HepG2 (cell line): ENCODE results near the gene MIEF2. TPM values are rescaled to one million over a fixed set of nuclear protein-coding genes. Genes with fewer than 3 reads are reported as not detected.

Experiments
- ATAC-seq: fragments of 200-7000 bp; cut with Tn5 transposase; 3 replicates; pipeline ENCODE4 v1.9.1; 2020; ENCODE audit warnings: mild to moderate bottlenecking, moderate library complexity
- BruUV-seq: library from RNA; stranded (reverse); fragments of 400-500 nt; replicated peaks from 2 replicates; lab custom pipeline; 2021; lab: Mats Ljungman, UMichigan
- CTCF ChIA-PET: fragments of 300-600 bp; formaldehyde crosslinking; extraction: SDS; loops from one replicate; lab custom pipeline; 2021; ENCODE audit warnings: low total read pairs, inconsistent platforms, low intra/inter-chr PET ratio; lab: Yijun Ruan, JAX
- POLR2A ChIA-PET: fragments of 350-600 bp; sonication (Branson Sonifier 250); formaldehyde crosslinking; loops from one replicate; lab custom pipeline; 2020; ENCODE audit warnings: antibody characterized with exemption, inconsistent platforms; lab: Yijun Ruan, JAX
- DNase-seq: peaks from one replicate; pipeline ENCODE4 v3.0.0-alpha.2; 2015; ENCODE audit warnings: low spot score
- FAIRE-seq: peaks from 3 replicates; lab custom pipeline; 2011; peaks lifted over from hg19 to GRCh38; lab: Jason Lieb, UNC
- H2AFZ ChIP-seq: one replicate; pipeline ENCODE4 v1.6.1; 2011; ENCODE audit warnings: low read length, inconsistent platforms
- H3K27ac ChIP-seq: fragments of 300-600 bp; 3 replicates; pipeline ENCODE4 v1.8.0; 2011; ENCODE audit warnings: mixed run types, mild to moderate bottlenecking, mixed read lengths, low read length, inconsistent platforms; ENCODE audit not compliant: insufficient read depth; ENCODE audit errors: extremely low read length
- H3K27me3 ChIP-seq, 2 experiments: fragments of 200-600 bp in 1 of 2; 2 replicates in 1 of 2; 3 replicates in 1 of 2; pipeline versions ENCODE4 v1.6.0 to v1.8.0; 2011; ENCODE audit warnings: low read length in 2 of 2, mild to moderate bottlenecking in 2 of 2, moderate library complexity in 2 of 2, inconsistent platforms in 1 of 2; ENCODE audit not compliant: insufficient read depth in 2 of 2, control insufficient read depth in 1 of 2
- H3K36me3 ChIP-seq, 2 experiments: fragments of 200-600 bp in 1 of 2; replicated peaks in 1 of 2; 2 replicates in 1 of 2; 3 replicates in 1 of 2; pipeline versions ENCODE4 v1.5.1 to v1.8.0; 2011; ENCODE audit warnings: low read length in 2 of 2, inconsistent platforms in 1 of 2; ENCODE audit not compliant: insufficient read depth in 2 of 2, control insufficient read depth in 1 of 2
- H3K4me1 ChIP-seq: 2 replicates; pipeline ENCODE4 v1.5.1; 2012; ENCODE audit warnings: low read length, inconsistent platforms; ENCODE audit not compliant: insufficient read depth
- H3K4me2 ChIP-seq: 2 replicates; pipeline ENCODE4 v1.6.0; 2011; ENCODE audit warnings: low read depth, low read length, inconsistent platforms
- H3K4me3 ChIP-seq, 3 experiments: fragments of 200-600 bp in 1 of 3; sonication (generic), shearing (Covaris generic) in 1 of 3; replicated peaks in 1 of 3; 2 replicates each; pipeline ENCODE4 v1.5.1; 2011 to 2016; ENCODE audit warnings: low read length in 3 of 3, inconsistent platforms in 2 of 3, low read depth in 2 of 3, mild to moderate bottlenecking in 2 of 3, control low read depth in 1 of 3, mixed read lengths in 1 of 3; ENCODE audit not compliant: insufficient read depth in 1 of 3
- H3K79me2 ChIP-seq: one replicate; pipeline ENCODE4 v1.6.1; 2011; ENCODE audit warnings: low read length, inconsistent platforms; ENCODE audit not compliant: insufficient read depth
- H3K9ac ChIP-seq: 2 replicates; pipeline ENCODE4 v1.6.0; 2011; ENCODE audit warnings: mild to moderate bottlenecking, low read depth, low read length, inconsistent platforms; ENCODE audit not compliant: insufficient read depth
- H3K9me3 ChIP-seq: 2 replicates; pipeline ENCODE4 v1.5.1; 2012; ENCODE audit warnings: mild to moderate bottlenecking, low read length
- H4K20me1 ChIP-seq: 2 replicates; pipeline ENCODE4 v1.6.0; 2011; ENCODE audit warnings: inconsistent platforms, mild to moderate bottlenecking, low read length, moderate library complexity; ENCODE audit not compliant: insufficient read depth
- AKAP8 ChIP-seq: sonication (generic); formaldehyde crosslinking; IDR thresholded peaks from 2 replicates; pipeline ENCODE4 v1.5.1; 2020; ENCODE audit warnings: mild to moderate bottlenecking, missing genetic modification reagents
- ARID4A ChIP-seq: sonication (generic); formaldehyde crosslinking; IDR thresholded peaks from 2 replicates; pipeline ENCODE4 v1.5.0; 2020; ENCODE audit warnings: mild to moderate bottlenecking, missing genetic modification reagents, borderline replicate concordance
- BRD4 ChIP-seq: sonication (generic); formaldehyde crosslinking; IDR thresholded peaks from 2 replicates; pipeline ENCODE4 v1.4.0; 2020; ENCODE audit warnings: missing genetic modification reagents
- GMEB1 ChIP-seq: sonication (generic); formaldehyde crosslinking; IDR thresholded peaks from 2 replicates; pipeline ENCODE4 v1.5.1; 2020; ENCODE audit warnings: missing genetic modification reagents, mild to moderate bottlenecking, borderline replicate concordance
- IKZF5 ChIP-seq: IDR thresholded peaks from 2 replicates; pipeline ENCODE4 v1.6.1; 2018; ENCODE audit warnings: missing genetic modification reagents, mild to moderate bottlenecking, missing compliant biosample characterization
- POLR2A ChIP-seq, 2 experiments: IDR thresholded peaks; 2 replicates each; pipeline ENCODE4 v1.6.1; 2011; ENCODE audit warnings: low read depth in 2 of 2, low read length in 2 of 2, mild to moderate bottlenecking in 1 of 2, moderate library complexity in 1 of 2; ENCODE audit not compliant: insufficient read depth in 1 of 2
- TAF15 ChIP-seq: fragments of 200-400 bp; formaldehyde crosslinking; IDR thresholded peaks from one replicate; pipeline ENCODE4 v1.6.1; 2018; ENCODE audit warnings: mild to moderate bottlenecking, low read depth, low read length; ENCODE audit not compliant: poor library complexity, severe bottlenecking
- ZFY ChIP-seq: sonication (generic); formaldehyde crosslinking; IDR thresholded peaks from 2 replicates; pipeline ENCODE4 v1.4.0; 2020; ENCODE audit warnings: missing genetic modification reagents
- ZNF337 ChIP-seq: sonication (generic); formaldehyde crosslinking; IDR thresholded peaks from 2 replicates; pipeline ENCODE4 v1.5.1; 2020; ENCODE audit warnings: missing genetic modification reagents, low read depth, mild to moderate bottlenecking, borderline replicate concordance
- ZNF772 ChIP-seq: sonication (generic); formaldehyde crosslinking; IDR thresholded peaks from 2 replicates; pipeline ENCODE4 v1.5.0; 2020; ENCODE audit warnings: mild to moderate bottlenecking, missing genetic modification reagents
- WGBS: methylation state at CpG from one replicate; pipeline ENCODE4 v1.1.6; 2017; ENCODE audit warnings: low lambda C conversion rate; 5-methylcytosine and 5-hydroxymethylcytosine counted together
- in situ Hi-C: cut with HindIII; loops from 2 replicates; pipeline ENCODE4 v1.10.0; 2017; ENCODE audit warnings: low pct_unique_long_range_greater_than_20kb; ENCODE audit not compliant: extremely low pct_ligation_motif_present
- intact Hi-C: fragments of 100-400 bp; cut with micrococcal nuclease; formaldehyde crosslinking; loops from one replicate; pipeline ENCODE4 v1.10.0; 2022; ENCODE audit not compliant: unreplicated experiment
- polyA plus RNA-seq, 8 experiments: library from polyadenylated mRNA; depleted of rRNA in 3 of 8; stranded (reverse) in 7 of 8; unstranded in 1 of 8; fragments of >200 nt; fragmentation: Illumina TruSeq in 4 of 8; extraction: Trizol in 4 of 8; gene quantifications; 2 replicates each; pipeline versions ENCODE4 v1.2.1 to v1.2.3, GENCODE V29; 2011 to 2016; ENCODE audit warnings: low read depth in 4 of 8, missing spikeins in 1 of 8, mixed read lengths in 1 of 8; ENCODE audit not compliant: insufficient read depth in 1 of 8
- total RNA-seq, 5 experiments: library from RNA; depleted of rRNA; stranded (reverse); fragments of >200 nt; fragmentation: Illumina TruSeq; extraction: Trizol; gene quantifications; 2 replicates each; pipeline ENCODE4 v1.2.3, GENCODE V29; 2016; ENCODE audit warnings: low read depth in 1 of 5
- TF ChIP-seq, protein P1 (sequence below): sonication (generic); formaldehyde crosslinking; IDR thresholded peaks from 2 replicates; pipeline ENCODE4 v1.5.1; 2020; ENCODE audit warnings: mild to moderate bottlenecking, missing genetic modification reagents

Gene MIEF2
- total and polyA plus RNA-seq, 2 of the 13 experiments (the other 11 are each of a cell fraction or from before 2014, with no cell fraction given) = 6.0 to 8.0 TPM

- H3K36me3 ChIP-seq = peaks cover 6 to 24% of the 10 kb centered on the region in 2 experiments; a peak in 4 of 5 replicates
- H3K4me3 ChIP-seq = peak within 1 kb of the TSS; percentile 71 to 91 (median 80)
- CTCF ChIA-PET = no interaction called here
- WGBS = 3% methylated on average over 27 of the region's 78 CpGs
- peak; percentile 92 for DNase-seq
- peak within 1 kb of the TSS; percentile 92 for H3K4me2 ChIP-seq
- H3K79me2 ChIP-seq = peaks cover 87% of the 10 kb centered on the region
- BruUV-seq = no TSS peak
- H3K4me1 ChIP-seq = peaks cover 64% of the 10 kb centered on the region
- intact Hi-C loops = loop anchor here (5.0 to 10.0 kb wide), 2 partner anchors 50 to 58 kb away; partner anchors contain the start of genes FLII and SHMT1
- no peaks in the 10 kb centered on the region for H3K9me3 ChIP-seq
- POLR2A ChIA-PET = interaction anchor here (0.7 to 1.6 kb wide), 6 partner anchors 13 to 124 kb away, joined by 3 to 10 read pairs (median 5); partner anchors contain the start of genes LLGL1, MIEF2 and SHMT1
- peak; percentile 94 for ATAC-seq
- in situ Hi-C loops = no loop called here
- peak within 1 kb of the TSS; percentile 90 for H3K9ac ChIP-seq
- H4K20me1 ChIP-seq = peaks cover 10% of the 10 kb centered on the region
- FAIRE-seq = peak; percentile 85
- H3K27me3 ChIP-seq = no peaks in the 10 kb centered on the region; a peak in 1 of 5 replicates
- H2AFZ ChIP-seq = peak within 1 kb of the TSS; percentile 11
- peak within 1 kb of the TSS; percentile 88 for H3K27ac ChIP-seq
- TF ChIP-seq ZNF772 (CRISPR knock-in tag) (peak; percentile 80), IKZF5 (CRISPR knock-in tag) (peak; percentile 19), TAF15 (peak; percentile 75), AKAP8 (CRISPR knock-in tag) (0 out of 2 replicates have a peak, but pooled peaks have one; percentile 23), ZFY (CRISPR knock-in tag) (peak; percentile 83), ZNF337 (no peak), POLR2A (IDR thresholded peaks at IDR 0.05; ENCODE audit: insufficient read depth in 1 of 2, low read depth in 2 of 2, low read length in 2 of 2) (peak; percentile 67 to 90), BRD4 (CRISPR knock-in tag) (0 out of 2 replicates have a peak, but pooled peaks have one; percentile 39), ARID4A (peak; percentile 95), GMEB1 (peak; percentile 87)
- TF ChIP-seq, protein P1, sequence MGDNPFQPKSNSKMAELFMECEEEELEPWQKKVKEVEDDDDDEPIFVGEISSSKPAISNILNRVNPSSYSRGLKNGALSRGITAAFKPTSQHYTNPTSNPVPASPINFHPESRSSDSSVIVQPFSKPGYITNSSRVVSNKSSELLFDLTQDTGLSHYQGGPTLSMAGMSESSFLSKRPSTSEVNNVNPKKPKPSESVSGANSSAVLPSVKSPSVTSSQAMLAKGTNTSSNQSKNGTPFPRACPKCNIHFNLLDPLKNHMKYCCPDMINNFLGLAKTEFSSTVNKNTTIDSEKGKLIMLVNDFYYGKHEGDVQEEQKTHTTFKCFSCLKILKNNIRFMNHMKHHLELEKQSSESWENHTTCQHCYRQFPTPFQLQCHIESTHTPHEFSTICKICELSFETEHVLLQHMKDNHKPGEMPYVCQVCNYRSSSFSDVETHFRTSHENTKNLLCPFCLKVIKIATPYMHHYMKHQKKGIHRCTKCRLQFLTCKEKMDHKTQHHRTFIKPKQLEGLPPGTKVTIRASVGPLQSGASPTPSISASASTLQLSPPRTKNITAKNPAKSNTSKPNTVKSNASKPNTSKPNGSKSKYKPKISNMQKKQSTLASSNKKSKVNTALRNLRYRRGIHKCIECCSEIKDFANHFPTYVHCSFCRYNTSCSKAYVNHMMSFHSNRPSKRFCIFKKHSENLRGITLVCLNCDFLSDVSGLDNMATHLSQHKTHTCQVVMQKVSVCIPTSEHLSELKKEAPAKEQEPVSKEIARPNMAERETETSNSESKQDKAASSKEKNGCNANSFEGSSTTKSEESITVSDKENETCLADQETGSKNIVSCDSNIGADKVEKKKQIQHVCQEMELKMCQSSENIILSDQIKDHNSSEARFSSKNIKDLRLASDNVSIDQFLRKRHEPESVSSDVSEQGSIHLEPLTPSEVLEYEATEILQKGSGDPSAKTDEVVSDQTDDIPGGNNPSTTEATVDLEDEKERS = peak; percentile 39; the same call in 1 of the 2 replicates
These were observed 54.5 kb downstream of the MIEF2 start, which contains the start of the genes SMCR8 and TOP3A for GRCh38 chr17:18314731-18315561. Gene SMCR8 (plus strand): TSS chr17:18315293. CDS start chr17:18315790, 497 bp downstream. Gene TOP3A (minus strand): TSS chr17:18314994. CDS start chr17:18314778, 216 bp downstream.
